ENCODE data around the gene CD300C.
"Not testable (repeated sequence)": the region's sequence is repeated elsewhere in the genome, so short reads cannot be mapped to it uniquely, and the experiment has no call there.

Gene CD300C

GRCh38 chr17:74563358-74563757 lies 17.4 kb upstream of the CD300C start:
- no peak for DNase-seq (ENCODE audit: low read depth in 2 of 2, low spot score in 1 of 2)

- DNase-seq (ENCODE audit: low read depth in 2 of 2, low spot score in 1 of 2): no peak
Measured at GRCh38 chr17:74561586-74561985, 15.7 kb upstream of the CD300C start.

DNA sequence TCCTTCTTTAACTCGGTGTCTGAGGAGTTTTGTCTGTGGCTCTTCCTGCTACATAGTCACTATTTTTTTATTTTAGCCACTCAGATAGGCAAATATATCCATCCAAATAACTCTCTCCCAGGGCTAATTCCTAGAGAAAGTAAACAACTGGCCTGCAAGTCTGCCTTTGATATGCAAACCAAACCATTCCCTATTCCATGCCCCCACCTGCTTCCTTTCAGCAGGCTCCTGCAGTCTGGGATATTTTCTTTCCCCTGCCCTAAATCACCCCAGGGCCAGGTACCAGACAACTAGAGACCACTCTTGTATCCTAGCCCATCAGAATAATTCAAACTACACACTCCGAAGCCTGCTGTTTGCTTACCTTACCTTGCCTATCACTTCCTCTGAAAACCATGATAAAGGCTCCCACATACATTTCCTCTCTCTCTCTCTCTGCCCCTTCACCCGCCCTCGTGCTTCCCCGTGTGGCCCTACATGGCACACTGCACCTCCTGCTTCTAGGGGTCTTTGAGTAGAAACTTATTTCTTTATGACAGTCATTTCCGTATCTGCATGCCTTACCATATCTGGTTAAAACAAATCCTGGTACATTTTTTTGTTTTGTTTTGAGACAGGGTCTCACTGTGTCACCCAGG lies 13.1 kb upstream of the CD300C start:
- DNase-seq (ENCODE audit: low read depth in 2 of 2, low spot score in 1 of 2): no peak

DNA sequence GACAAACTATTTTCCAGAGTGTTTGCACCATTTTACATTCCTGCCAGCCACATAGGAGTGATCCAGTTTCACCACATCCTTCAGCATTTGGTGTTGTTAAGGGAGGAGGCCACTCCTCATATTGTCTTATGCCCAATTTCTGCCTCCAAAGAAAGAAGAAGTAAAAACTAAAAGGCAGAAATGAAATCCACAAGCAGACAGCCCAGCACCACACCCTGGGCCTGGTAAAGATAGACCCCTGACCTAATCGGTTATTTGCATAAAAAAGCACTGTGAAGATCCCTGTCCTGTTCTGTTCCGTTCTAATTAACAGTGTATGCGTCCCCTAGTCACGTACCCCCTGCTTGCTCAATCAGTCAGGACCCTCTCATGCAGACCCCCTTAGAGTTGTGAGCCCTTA lies 12.5 kb upstream of the CD300C start:
- DNase-seq (ENCODE audit: low read depth in 2 of 2, low spot score in 1 of 2): not testable (repeated sequence)

- DNase-seq (ENCODE audit: low read depth in 2 of 2, low spot score in 1 of 2): no peak
Measured at GRCh38 chr17:74555427-74555940, 9.6 kb upstream of the CD300C start.

DNA sequence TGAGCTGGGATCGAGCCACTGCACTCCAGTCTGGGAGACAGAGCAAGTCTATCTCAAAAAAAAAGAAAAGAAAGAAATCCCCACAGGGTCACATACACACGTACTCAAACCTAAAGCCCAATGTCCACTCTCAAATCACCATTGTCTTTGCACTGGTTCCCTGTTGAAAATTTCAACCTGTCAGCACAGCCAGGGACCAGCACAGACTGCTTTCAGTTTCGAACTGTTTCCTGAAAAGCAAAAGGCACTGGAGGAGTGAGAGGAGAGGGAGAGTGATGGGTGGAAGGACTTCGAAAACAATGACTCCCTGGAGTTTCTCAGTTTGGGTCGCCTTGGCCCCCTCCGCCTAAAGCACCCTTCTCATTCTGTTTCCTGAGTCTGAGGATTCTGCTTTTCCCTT lies 9.0 kb upstream of the CD300C start:
- DNase-seq (ENCODE audit: low read depth in 2 of 2, low spot score in 1 of 2): no peak

GRCh38 chr17:74552037-74552436 lies 6.1 kb upstream of the CD300C start:
- no peak for DNase-seq (ENCODE audit: low read depth in 2 of 2, low spot score in 1 of 2)

DNA sequence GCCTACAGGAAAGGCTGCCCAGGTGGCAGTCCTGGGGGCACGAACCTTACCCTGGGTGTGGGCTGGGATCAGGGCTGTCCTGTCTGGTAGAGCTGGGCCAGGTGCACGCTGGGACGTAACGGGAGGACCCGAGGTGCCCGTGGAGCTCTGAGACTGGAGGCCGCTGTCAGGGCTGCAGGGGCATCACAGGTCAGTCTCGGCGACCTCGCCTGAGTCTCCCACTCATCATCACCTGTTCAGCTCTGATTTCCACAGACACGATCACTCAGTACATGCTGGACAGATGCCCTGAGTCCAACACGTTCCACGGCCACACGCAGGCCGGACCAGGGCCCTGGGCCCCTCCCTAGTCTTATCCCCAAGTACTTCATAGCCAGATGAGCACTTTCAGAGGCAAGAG lies 4.7 kb upstream of the CD300C start:
- no peak for DNase-seq (ENCODE audit: low read depth in 2 of 2, low spot score in 1 of 2)

DNA sequence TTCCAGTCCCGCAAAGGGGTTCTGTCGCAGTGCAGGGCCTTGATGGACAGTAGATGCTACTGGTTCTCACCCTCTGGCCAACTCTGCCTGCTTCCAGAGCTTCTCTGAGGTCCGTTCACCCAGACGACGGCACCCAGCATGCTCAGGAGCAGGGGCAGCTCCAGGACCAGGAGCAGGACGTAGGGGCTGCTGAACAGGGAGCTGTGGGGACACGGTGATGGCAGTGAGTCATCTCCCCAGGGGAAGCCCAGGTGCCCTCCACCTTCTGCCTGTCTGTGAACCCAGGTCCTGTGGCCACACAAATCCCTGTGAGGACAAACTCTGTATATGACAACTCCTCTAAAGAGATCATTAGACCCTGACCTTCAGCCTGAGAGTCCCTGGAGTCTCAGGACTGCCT lies 3.4 kb upstream of the CD300C start:
- no peak for DNase-seq (ENCODE audit: low read depth in 2 of 2, low spot score in 1 of 2)

DNA sequence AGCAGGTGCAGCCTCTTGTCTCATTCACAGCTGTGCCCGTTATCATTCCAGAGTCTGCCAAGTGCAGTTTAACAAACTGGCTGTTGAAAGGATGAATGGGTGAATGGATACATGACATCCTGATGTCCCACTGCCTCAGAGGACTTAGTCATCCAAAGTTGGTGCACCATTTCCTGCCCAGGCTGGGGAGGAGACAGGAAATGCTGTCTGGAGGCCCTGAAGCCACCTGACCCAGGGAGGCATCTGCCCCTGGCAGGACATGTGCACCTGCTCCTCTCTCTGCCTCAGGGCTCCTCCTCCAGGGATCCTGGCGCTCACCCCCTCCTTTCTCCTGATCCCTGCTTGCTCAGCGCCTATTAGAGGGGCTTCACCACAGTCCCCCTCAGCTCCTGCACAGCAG lies 1.8 kb upstream of the CD300C start:
- no peak for DNase-seq (ENCODE audit: low read depth in 2 of 2, low spot score in 1 of 2)

GRCh38 chr17:74547264-74547663 lies 1.3 kb upstream of the CD300C start:
- DNase-seq (ENCODE audit: low read depth in 2 of 2, low spot score in 1 of 2): no peak

DNA sequence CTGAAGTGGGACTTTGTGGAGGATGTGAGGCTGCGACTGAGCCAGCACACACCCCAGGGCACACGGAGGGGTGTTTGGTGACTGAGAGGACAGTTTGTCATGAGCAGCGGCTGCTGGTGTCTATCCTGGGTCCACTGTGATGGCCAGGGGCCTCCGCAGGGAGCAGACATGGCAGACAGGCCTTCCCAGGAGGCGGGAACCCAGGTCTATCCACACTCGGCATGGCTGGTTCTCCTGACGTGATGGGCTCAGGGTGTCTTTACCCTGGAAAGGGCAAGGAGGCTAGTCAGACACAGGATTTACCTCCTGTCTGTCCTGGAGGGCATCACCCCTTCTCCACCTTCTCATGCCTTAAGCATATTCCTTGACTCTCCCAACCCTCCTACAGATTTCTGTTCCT lies 671 bp upstream of the CD300C start:
- DNase-seq (ENCODE audit: low read depth in 2 of 2, low spot score in 1 of 2): no peak

DNA sequence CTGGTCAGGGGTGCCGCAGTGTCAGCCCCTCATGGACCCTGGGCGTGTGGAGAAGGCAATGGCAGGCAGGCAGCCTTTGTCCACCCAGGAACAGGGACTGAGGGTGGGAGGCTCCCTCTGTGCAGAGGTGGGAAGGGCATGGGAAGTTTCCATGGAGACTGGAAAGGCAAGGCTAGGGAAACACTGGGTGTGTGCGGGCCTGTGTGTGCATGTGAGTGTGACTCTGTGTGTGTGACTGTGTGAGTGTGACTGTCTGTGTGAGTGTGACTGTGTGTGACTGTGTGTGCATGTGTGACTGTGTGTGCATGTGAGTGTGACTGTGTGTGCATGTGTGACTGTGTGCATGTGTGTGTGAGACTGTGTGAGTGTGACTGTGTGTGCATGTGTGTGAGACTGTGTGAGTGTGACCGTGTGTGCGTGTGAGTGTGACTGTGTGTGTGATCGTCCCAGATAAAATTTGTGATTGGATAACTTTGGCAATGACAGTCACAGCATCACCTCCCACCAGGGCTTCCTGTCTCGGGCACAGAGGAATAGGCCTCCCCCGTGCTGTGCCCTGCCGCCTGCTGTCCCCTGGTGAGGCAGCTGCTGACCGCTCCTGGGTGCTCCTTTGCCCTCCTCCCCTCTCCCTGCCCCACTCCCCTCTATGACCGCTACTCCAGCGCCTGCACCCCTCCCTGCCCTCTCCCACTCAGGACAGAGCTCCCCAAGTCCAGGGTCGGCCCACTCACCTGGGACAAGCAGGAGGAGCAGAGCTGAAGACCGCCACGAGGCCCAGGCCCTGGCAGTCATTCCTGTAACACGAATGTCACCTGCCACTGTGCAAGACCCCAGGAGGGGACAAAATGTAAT lies 698 bp downstream of the CD300C start:
- no peak for DNase-seq (ENCODE audit: low read depth in 2 of 2, low spot score in 1 of 2)

DNA sequence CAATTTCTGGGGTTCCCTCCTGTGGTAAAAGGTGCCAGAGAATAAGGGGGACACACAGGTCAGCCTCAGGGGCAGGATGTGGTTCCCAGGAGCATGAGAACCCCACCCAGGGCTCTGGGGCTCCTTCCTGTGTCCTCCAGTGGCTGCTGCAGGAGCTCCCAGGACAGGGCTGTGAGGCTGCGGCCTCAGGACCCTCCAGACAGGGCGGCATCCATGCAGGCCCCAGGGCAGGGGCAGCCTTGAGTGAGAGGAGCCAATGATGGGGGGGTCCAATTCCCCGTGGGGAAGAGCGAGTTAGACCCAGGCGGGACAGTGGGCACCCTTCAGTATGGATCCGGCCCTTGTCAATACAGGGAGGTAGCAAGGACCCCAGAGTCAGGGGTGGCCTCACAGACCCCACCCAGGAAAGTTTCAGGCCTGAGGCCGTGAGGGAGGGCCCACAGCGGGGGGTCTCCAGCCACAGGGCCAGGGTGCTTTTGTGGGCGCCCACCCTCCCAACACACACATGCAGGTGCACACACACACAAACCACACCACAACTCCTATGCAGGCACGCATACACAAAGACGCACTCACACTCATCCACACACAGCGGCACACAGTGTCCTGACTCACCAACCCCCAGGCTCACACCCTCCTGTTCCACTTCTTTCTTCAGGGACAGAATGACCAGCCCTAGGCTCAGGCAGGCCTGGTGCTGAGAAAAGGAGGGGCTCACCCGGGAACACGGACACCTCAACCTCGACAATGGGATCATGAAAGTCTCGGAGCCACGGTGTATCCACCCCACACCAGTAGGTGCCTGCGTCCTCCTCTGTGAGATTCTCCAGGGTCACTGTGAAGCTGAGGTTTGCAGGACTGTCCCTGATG lies 1.8 kb downstream of the CD300C start:
- DNase-seq (ENCODE audit: low read depth in 2 of 2, low spot score in 1 of 2): no peak

DNA sequence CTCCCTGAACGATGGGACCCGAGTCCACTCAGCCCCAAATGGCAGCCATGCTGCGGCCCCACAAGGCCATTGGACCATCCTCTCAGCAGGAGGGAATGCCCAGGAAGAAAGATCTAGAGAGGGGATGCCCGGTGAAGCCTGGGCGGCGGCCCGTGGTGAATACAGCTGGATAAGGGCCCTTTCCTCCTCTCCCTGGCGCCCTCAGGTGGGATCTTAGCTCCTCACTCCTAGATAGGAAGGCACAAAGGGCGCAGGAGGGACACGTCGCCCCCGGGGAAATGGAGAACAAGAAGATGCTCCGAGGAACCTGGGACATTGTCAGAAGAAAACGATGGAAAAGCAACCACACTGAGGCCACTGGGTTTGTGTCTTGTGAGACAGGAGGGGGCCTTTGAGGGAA lies 2.5 kb downstream of the CD300C start:
- no peak for DNase-seq (ENCODE audit: low read depth in 2 of 2, low spot score in 1 of 2)

DNA sequence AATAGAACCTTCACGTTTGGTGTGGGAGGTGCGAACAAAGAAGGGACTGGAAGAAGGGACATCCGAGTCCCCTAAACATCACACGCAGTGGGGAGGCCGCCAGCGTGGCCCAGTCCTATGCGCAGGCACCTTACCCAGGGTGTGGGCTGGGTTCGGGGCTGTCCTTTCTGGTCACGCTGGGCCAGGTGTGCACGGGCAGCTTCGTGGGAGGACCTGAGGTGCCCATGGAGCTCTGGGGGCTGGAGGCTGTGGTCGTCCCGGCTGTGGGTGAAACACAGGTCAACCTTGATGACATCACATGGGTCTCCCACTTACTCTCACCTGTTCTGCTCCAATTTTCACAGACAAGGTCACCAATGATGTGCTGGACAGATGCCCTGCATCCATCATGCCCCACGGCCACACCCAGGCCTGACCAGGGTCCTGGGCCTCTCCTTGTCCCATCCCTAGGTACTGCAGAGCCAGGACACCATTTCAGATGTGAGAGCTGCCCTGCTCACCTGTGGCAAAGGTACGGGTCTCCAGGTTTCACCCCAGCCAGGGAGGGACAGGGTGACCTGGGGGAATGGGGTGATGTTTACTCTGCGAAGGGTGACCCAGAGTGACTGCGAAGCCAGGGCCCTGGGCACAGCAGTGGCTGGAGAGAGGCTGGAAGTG lies 3.1 kb downstream of the CD300C start:
- no peak for DNase-seq (ENCODE audit: low read depth in 2 of 2, low spot score in 1 of 2)

GRCh38 chr17:74542166-74542565 lies 3.7 kb downstream of the CD300C start:
- DNase-seq (ENCODE audit: low read depth in 2 of 2, low spot score in 1 of 2): no peak

GRCh38 chr17:74541176-74542111 lies 4.5 kb downstream of the CD300C start:
- DNase-seq (ENCODE audit: low read depth in 2 of 2, low spot score in 1 of 2): no peak

- no peak for DNase-seq (ENCODE audit: low read depth in 2 of 2, low spot score in 1 of 2)
Measured at GRCh38 chr17:74539281-74539820, 6.6 kb downstream of the CD300C start.

DNA sequence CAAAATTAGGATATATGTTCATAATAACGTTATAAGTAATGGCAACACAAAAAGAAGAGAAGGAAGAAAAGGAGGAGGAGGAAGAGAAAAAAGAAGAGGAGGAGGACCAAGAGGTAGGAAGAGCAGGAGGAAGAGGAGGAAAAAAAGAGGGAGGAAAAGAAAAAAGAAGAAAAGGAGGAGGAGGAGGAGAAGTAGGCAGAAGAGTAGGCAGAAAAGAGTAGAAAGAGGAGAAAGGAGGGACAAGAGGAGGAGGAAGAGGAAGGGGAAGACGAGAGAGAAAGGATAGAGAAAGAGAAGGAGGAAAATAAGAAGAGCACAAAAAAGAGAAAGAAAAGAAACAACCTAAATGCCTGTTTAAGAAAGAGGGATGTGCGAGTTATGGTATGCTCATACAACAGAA lies 9.0 kb downstream of the CD300C start:
- DNase-seq (ENCODE audit: low read depth in 2 of 2, low spot score in 1 of 2): no peak

Measured in stimulated activated CD8-positive, alpha-beta memory T cell treated with anti-CD3 and anti-CD28 coated beads, Interleukin-4, amount 100 ng/mL, for 4 hours (primary cell).